Measurements from ENCODE around the gene SOBP.
A peak's percentile ranks its signal among the peaks of the same experiment; 100 is the strongest.

SOBP gene

DNA sequence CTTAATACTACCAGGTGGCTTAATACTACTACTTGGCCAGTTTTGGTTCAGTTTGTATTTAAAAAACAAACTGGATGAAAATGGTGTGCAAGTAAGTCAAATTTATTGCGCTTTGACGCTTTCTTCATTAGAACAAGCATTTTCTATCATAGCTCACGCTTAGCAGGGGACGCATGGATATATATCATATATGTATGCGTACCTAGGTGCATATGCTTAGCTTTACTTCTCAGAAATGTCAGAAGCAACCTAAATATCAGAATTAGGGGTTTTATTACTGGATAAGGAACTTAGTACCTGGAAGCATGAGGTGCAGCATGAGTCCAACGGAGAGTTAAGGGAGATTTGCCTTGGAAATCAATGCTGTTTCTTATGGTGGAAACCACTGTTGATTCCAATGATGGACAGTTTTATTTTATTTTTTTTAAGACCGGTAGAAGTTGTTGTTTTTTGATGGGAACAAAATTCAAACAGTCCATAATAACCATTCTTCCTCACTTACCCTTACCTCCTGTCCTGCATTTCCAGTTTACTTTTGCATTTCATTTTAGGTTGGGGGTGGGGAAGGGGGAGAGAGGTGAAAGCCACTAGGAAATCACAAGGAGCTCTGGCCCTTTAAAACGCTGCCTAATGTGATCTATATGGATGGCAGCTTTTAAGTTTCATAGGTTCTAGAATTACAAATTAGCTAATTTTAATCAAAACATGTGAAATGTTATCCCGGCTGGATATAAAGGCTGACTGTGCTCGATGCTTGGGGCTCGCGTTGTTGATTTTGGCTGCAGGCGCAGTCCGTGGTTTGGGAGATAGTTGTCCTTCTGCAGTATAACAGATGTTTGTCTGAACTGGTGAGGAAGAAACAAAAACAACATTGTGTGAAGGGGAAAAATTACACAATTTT, 2.1 kb downstream of the SOBP start:
- Histone ChIP-seq H3K4me3 (ENCODE audit: low read length) (peak overlapping the region; percentile 88), H3K27me3 (ENCODE audit: control insufficient read depth, insufficient read depth, low read length) (peaks cover 13% of the 10 kb centered on the region), H3K36me3 (ENCODE audit: control insufficient read depth, insufficient read depth, low read length) (no peaks in the 10 kb centered on the region), H3K4me1 (ENCODE audit: control insufficient read depth, insufficient read depth, low read length) (peaks cover 39% of the 10 kb centered on the region), H3K27ac (ENCODE audit: low read depth, low read length) (peak overlapping the region; percentile 92), H3K9ac (ENCODE audit: low read length) (no peak overlapping the region)

DNA sequence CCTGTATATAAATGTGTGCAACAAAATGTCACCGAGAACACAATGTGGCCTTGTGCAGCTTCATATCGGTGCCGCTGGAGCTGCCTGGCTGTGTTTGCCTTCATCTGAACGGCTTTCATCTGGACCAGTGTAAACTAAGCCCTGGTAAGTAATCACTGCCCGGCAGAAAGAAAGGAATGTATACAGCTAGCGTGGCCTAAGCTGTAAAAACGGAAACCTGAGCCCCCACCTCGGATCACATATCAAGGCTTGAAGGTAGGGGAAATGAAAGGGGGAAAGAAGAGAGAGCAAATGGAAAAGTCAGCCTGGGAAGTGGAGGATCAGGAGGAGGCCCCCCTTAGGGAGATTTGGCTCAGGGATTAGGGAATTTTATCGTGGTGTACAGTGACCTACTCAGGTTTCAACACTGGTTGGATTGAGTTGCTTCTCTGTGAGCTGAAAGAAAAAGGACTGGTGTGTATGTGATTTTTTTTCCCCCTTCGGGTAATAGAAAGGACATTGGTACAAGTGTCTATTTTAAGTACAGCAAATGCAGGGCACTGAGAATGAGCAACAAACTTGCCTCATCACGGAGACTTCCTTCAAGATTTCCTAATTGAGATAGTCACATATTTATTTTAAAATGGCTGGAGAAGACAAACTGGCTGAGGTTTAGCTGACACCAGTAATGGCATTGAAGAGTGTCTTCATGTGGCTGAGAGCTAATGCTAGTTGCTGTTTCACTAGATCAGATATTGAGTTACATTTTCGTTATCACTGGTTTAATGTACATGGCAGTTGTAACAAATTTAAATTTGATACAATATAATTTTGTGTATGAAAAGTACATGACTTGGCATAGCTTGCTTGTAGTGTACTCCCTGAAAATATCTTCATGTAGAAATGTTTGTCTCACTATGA, 3.5 kb downstream of the SOBP start:
- peaks cover 43% of the 10 kb centered on the region for H3K4me1 ChIP-seq (ENCODE audit: control insufficient read depth, insufficient read depth, low read length)
- peak overlapping the region; percentile 88 for H3K4me3 ChIP-seq (ENCODE audit: low read length)
- H3K36me3 ChIP-seq (ENCODE audit: control insufficient read depth, insufficient read depth, low read length): no peaks in the 10 kb centered on the region
- H3K9ac ChIP-seq (ENCODE audit: low read length): no peak overlapping the region
- peak overlapping the region; percentile 92 for H3K27ac ChIP-seq (ENCODE audit: low read depth, low read length)
- H3K27me3 ChIP-seq (ENCODE audit: control insufficient read depth, insufficient read depth, low read length): peaks cover 9% of the 10 kb centered on the region

DNA sequence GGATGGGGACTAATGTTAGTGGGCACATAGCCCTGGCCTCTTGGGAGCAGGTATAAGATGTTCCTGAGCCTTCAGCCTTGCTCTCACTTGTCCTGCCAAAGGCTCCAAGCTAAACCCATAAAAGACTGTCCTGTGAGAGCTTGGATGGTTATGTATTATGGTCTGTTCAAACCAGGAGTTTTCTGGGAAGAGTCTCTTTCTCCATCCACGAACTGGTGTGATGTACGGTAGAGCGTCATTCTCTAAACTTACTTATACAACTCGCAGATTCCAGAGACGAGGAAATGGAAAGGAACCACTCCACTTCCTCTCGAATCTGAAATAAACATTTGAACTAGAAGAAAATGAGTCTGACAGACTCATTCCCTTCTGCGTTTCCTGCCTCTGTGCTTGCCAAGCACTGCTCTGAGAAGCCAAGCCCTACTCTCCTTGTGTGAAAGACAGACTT, 5.3 kb downstream of the SOBP start:
- Histone ChIP-seq H3K27ac (ENCODE audit: low read depth, low read length) (peak overlapping the region; percentile 92), H3K27me3 (ENCODE audit: control insufficient read depth, insufficient read depth, low read length) (peaks cover 8% of the 10 kb centered on the region), H3K4me1 (ENCODE audit: control insufficient read depth, insufficient read depth, low read length) (peaks cover 43% of the 10 kb centered on the region), H3K9ac (ENCODE audit: low read length) (no peak overlapping the region), H3K36me3 (ENCODE audit: control insufficient read depth, insufficient read depth, low read length) (no peaks in the 10 kb centered on the region), H3K4me3 (ENCODE audit: low read length) (peak overlapping the region; percentile 3)

DNA sequence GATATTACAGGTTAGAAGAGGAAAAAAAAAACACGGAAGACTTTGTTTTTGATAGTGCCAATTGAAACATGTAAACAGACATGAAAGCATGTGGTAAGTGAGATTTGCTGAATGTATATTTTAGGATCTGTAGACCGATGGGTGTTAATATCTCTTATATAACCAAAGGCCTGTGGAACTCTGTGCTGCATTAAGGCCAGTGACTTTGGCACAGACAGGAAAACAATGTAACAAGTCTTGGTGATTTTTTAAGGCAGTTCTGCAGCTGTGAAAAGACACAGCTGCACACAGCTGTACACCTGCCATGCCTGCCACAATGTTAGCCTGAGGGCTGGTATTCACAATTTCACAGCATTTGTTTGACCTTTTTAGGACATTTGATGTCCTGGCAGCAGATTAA, 6.1 kb downstream of the SOBP start:
- peak overlapping the region; percentile 92 for H3K27ac ChIP-seq (ENCODE audit: low read depth, low read length)
- no peak overlapping the region for H3K9ac ChIP-seq (ENCODE audit: low read length)
- H3K27me3 ChIP-seq (ENCODE audit: control insufficient read depth, insufficient read depth, low read length): peaks cover 8% of the 10 kb centered on the region
- no peaks in the 10 kb centered on the region for H3K36me3 ChIP-seq (ENCODE audit: control insufficient read depth, insufficient read depth, low read length)
- no peak overlapping the region for H3K4me3 ChIP-seq (ENCODE audit: low read length)
- H3K4me1 ChIP-seq (ENCODE audit: control insufficient read depth, insufficient read depth, low read length): peaks cover 43% of the 10 kb centered on the region

GRCh38 chr6:107496892-107497684, 7.2 kb downstream of the SOBP start:
- Histone ChIP-seq H3K36me3 (ENCODE audit: control insufficient read depth, insufficient read depth, low read length) (no peaks in the 10 kb centered on the region), H3K27me3 (ENCODE audit: control insufficient read depth, insufficient read depth, low read length) (peaks cover 5% of the 10 kb centered on the region), H3K9ac (ENCODE audit: low read length) (no peak overlapping the region), H3K4me1 (ENCODE audit: control insufficient read depth, insufficient read depth, low read length) (peaks cover 39% of the 10 kb centered on the region), H3K27ac (ENCODE audit: low read depth, low read length) (peak overlapping the region; percentile 92), H3K4me3 (ENCODE audit: low read length) (no peak overlapping the region)

- H3K27me3 ChIP-seq (ENCODE audit: control insufficient read depth, insufficient read depth, low read length): no peaks in the 10 kb centered on the region
- no peaks in the 10 kb centered on the region for H3K36me3 ChIP-seq (ENCODE audit: control insufficient read depth, insufficient read depth, low read length)
- no peak overlapping the region for H3K27ac ChIP-seq (ENCODE audit: low read depth, low read length)
- no peaks in the 10 kb centered on the region for H3K4me1 ChIP-seq (ENCODE audit: control insufficient read depth, insufficient read depth, low read length)
- H3K9ac ChIP-seq (ENCODE audit: low read length): no peak overlapping the region
- no peak overlapping the region for H3K4me3 ChIP-seq (ENCODE audit: low read length)
Observed at GRCh38 chr6:107504270-107505026, 14.5 kb downstream of the SOBP start.

DNA sequence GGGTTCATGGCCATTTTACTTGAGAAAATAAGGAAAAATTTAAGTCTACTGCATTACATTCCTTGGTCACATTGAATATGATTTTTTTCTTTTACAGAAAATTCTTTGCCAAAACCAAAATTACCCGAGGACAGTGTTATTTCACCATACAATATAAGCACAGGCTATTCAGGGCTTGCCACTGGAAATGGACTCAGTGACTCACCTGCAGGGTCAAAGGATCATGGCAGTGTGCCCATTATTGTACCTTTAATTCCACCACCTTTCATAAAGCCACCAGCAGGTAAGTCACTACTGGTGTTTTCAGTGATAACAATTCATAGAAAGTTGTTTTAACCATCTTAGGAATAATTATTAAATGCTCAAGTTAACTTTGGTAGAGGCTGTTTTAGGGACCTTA, 16.2 kb downstream of the SOBP start:
- Histone ChIP-seq H3K9ac (ENCODE audit: low read length) (no peak overlapping the region), H3K27ac (ENCODE audit: low read depth, low read length) (no peak overlapping the region), H3K27me3 (ENCODE audit: control insufficient read depth, insufficient read depth, low read length) (no peaks in the 10 kb centered on the region), H3K4me1 (ENCODE audit: control insufficient read depth, insufficient read depth, low read length) (no peaks in the 10 kb centered on the region), H3K4me3 (ENCODE audit: low read length) (no peak overlapping the region), H3K36me3 (ENCODE audit: control insufficient read depth, insufficient read depth, low read length) (no peaks in the 10 kb centered on the region)

DNA sequence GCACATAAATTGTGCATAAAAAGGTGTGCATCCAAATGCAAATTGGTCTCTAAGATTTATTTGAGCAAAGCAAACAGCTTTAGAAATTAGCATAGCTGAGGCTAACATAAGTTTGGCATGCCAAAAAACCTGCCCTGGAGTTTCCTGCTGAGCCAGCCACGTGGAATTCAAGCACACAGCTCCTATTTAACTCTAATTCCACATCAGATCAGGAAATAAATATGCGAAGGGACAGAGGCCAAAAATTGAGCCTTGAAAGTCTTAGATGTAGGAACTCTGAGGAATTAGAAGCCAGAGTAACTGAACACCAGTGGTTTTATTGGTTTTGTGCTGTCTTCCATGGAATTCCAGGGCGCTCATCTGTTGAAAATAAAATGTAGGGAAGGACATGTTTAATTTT, 19.6 kb downstream of the SOBP start:
- no peaks in the 10 kb centered on the region for H3K36me3 ChIP-seq (ENCODE audit: control insufficient read depth, insufficient read depth, low read length)
- H3K27me3 ChIP-seq (ENCODE audit: control insufficient read depth, insufficient read depth, low read length): no peaks in the 10 kb centered on the region
- H3K4me3 ChIP-seq (ENCODE audit: low read length): no peak overlapping the region
- peaks cover 3% of the 10 kb centered on the region for H3K4me1 ChIP-seq (ENCODE audit: control insufficient read depth, insufficient read depth, low read length)
- no peak overlapping the region for H3K27ac ChIP-seq (ENCODE audit: low read depth, low read length)
- H3K9ac ChIP-seq (ENCODE audit: low read length): no peak overlapping the region

- Histone ChIP-seq H3K36me3 (ENCODE audit: control insufficient read depth, insufficient read depth, low read length) (no peaks in the 10 kb centered on the region), H3K9ac (ENCODE audit: low read length) (no peak overlapping the region), H3K4me1 (ENCODE audit: control insufficient read depth, insufficient read depth, low read length) (peaks cover 3% of the 10 kb centered on the region), H3K4me3 (ENCODE audit: low read length) (no peak overlapping the region), H3K27me3 (ENCODE audit: control insufficient read depth, insufficient read depth, low read length) (no peaks in the 10 kb centered on the region), H3K27ac (ENCODE audit: low read depth, low read length) (no peak overlapping the region)
Observed at GRCh38 chr6:107510108-107510507, 20.2 kb downstream of the SOBP start.

- no peak overlapping the region for H3K4me3 ChIP-seq (ENCODE audit: low read length)
- no peak overlapping the region for H3K27ac ChIP-seq (ENCODE audit: low read depth, low read length)
- no peak overlapping the region for H3K9ac ChIP-seq (ENCODE audit: low read length)
- peaks cover 3% of the 10 kb centered on the region for H3K4me1 ChIP-seq (ENCODE audit: control insufficient read depth, insufficient read depth, low read length)
- no peaks in the 10 kb centered on the region for H3K27me3 ChIP-seq (ENCODE audit: control insufficient read depth, insufficient read depth, low read length)
- no peaks in the 10 kb centered on the region for H3K36me3 ChIP-seq (ENCODE audit: control insufficient read depth, insufficient read depth, low read length)
Observed at GRCh38 chr6:107511511-107511993, 21.6 kb downstream of the SOBP start.

DNA sequence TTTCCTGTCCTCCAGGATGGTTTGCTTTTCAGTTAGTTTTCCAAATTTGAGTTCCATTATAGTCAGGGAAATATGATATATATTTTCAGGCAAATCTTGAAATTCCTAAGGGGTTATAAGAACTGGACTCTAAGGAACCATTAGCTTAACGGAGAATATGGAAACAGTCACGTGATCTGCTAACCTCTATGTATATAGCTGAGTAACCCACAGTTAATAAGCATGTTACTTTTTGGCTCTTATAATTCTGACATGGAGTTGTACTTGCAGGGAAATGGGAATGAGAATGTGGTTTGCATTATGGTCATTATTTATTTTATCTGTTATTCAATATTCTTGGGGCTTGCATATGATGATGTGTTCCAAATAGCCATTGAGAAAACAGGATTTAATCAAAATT, 23.3 kb downstream of the SOBP start:
- Histone ChIP-seq H3K4me1 (ENCODE audit: control insufficient read depth, insufficient read depth, low read length) (peaks cover 3% of the 10 kb centered on the region), H3K4me3 (ENCODE audit: low read length) (no peak overlapping the region), H3K36me3 (ENCODE audit: control insufficient read depth, insufficient read depth, low read length) (no peaks in the 10 kb centered on the region), H3K9ac (ENCODE audit: low read length) (no peak overlapping the region), H3K27me3 (ENCODE audit: control insufficient read depth, insufficient read depth, low read length) (no peaks in the 10 kb centered on the region), H3K27ac (ENCODE audit: low read depth, low read length) (no peak overlapping the region)

All from rectal smooth muscle tissue (tissue), 1 donor.